Smooth muscle cell (in vitro differentiated cells): ENCODE data around the gene APOBEC3C. TPM values are rescaled to one million over a fixed set of nuclear protein-coding genes. Genes with fewer than 3 reads are reported as not detected.
"Not testable (repeated sequence)": the region's sequence is repeated elsewhere in the genome, so short reads cannot be mapped to it uniquely, and the experiment has no call there.

ENCODE experiments used
- DNase-seq: peaks from one replicate; lab custom pipeline; 2025; ENCODE audit not compliant: unreplicated experiment; lab: John Stamatoyannopoulos, UW
- H2AFZ ChIP-seq: fragments of 200-600 bp; sonication (generic); 2 replicates; pipeline ENCODE4 v1.6.0; 2016; ENCODE audit warnings: antibody characterized with exemption, low read depth, mild to moderate bottlenecking
- H3F3A ChIP-seq: fragments of 200-600 bp; sonication (generic); 2 replicates; pipeline ENCODE4 v1.6.0; 2017; ENCODE audit warnings: antibody characterized with exemption, low read depth
- H3K27ac ChIP-seq: fragments of 200-600 bp; sonication (generic); 2 replicates; pipeline ENCODE4 v1.5.1; 2016; ENCODE audit warnings: low read depth, mild to moderate bottlenecking
- H3K27me3 ChIP-seq: fragments of 200-600 bp; sonication (generic); 2 replicates; pipeline ENCODE4 v1.6.1; 2016; ENCODE audit warnings: low read depth, mild to moderate bottlenecking
- H3K36me3 ChIP-seq: fragments of 200-600 bp; sonication (generic); 2 replicates; pipeline ENCODE4 v1.5.1; 2016; ENCODE audit warnings: low read depth
- H3K4me1 ChIP-seq: fragments of 200-600 bp; sonication (generic); 2 replicates; pipeline ENCODE4 v1.5.1; 2016; ENCODE audit warnings: low read depth
- H3K4me2 ChIP-seq: fragments of 200-600 bp; sonication (generic); 2 replicates; pipeline ENCODE4 v1.6.0; 2016; ENCODE audit warnings: mild to moderate bottlenecking
- H3K4me3 ChIP-seq: fragments of 200-600 bp; sonication (generic); 2 replicates; pipeline ENCODE4 v1.5.1; 2016; ENCODE audit warnings: mild to moderate bottlenecking
- H3K79me2 ChIP-seq: fragments of 200-600 bp; sonication (generic); 2 replicates; pipeline ENCODE4 v1.6.0; 2016; ENCODE audit warnings: low read depth, mild to moderate bottlenecking
- H3K9ac ChIP-seq: fragments of 200-600 bp; sonication (generic); 2 replicates; pipeline ENCODE4 v1.6.0; 2016; ENCODE audit warnings: low read depth
- H3K9me3 ChIP-seq: fragments of 200-600 bp; sonication (generic); replicated peaks from 2 replicates; pipeline ENCODE4 v1.5.1; 2016; ENCODE audit warnings: low read depth
- H4K20me1 ChIP-seq: fragments of 200-600 bp; sonication (generic); 2 replicates; pipeline ENCODE4 v1.6.0; 2016; ENCODE audit warnings: low read depth
- CTCF ChIP-seq: fragments of 200-600 bp; sonication (generic); IDR thresholded peaks from 2 replicates; pipeline ENCODE4 v1.5.1; 2017; ENCODE audit warnings: borderline replicate concordance, mild to moderate bottlenecking, antibody characterized with exemption; ENCODE audit not compliant: insufficient read depth, poor library complexity, severe bottlenecking
- WGBS: methylation state at CpG from one replicate; pipeline ENCODE4 v1.1.7; 2016; ENCODE audit warnings: low lambda C conversion rate; 5-methylcytosine and 5-hydroxymethylcytosine counted together
- polyA plus RNA-seq: library from polyadenylated mRNA; unstranded; fragments of >200 nt; fragmentation: Nextera tagmentation; extraction: Ambion mirVana; gene quantifications from 2 replicates; pipeline ENCODE4 v1.2.1, GENCODE V29; 2016
- total RNA-seq: library from RNA; depleted of rRNA; stranded (reverse); fragments of >200 nt; gene quantifications from 2 replicates; pipeline ENCODE4 v1.2.3, GENCODE V29; 2014

APOBEC3C gene
- total and polyA plus RNA-seq, 2 experiments from 2014 or later = 5.3 to 38.0 TPM

GRCh38 chr22:39049486-39049885, 35.4 kb downstream of the APOBEC3C start:
- H3K27ac ChIP-seq, H3K79me2 ChIP-seq, H3K9me3 ChIP-seq, H2AFZ ChIP-seq, H3F3A ChIP-seq, H3K9ac ChIP-seq, H4K20me1 ChIP-seq, H3K36me3 ChIP-seq, DNase-seq, H3K27me3 ChIP-seq, H3K4me3 ChIP-seq, H3K4me1 ChIP-seq, H3K4me2 ChIP-seq: not testable (repeated sequence)
- WGBS = 95% methylated on average over 7 of the region's 7 CpGs

GRCh38 chr22:39051844-39052495, 37.9 kb downstream of the APOBEC3C start:
- not testable (repeated sequence) for H3K36me3 ChIP-seq, DNase-seq, H3K9me3 ChIP-seq, H3K79me2 ChIP-seq, H2AFZ ChIP-seq, H4K20me1 ChIP-seq, H3K4me1 ChIP-seq, H3K27ac ChIP-seq, H3K9ac ChIP-seq, H3F3A ChIP-seq, H3K4me3 ChIP-seq, H3K27me3 ChIP-seq, H3K4me2 ChIP-seq
- WGBS = 85% methylated on average over 13 of the region's 18 CpGs

GRCh38 chr22:39055658-39056057, 41.6 kb downstream of the APOBEC3C start:
- TF ChIP-seq CTCF = no peak

DNA sequence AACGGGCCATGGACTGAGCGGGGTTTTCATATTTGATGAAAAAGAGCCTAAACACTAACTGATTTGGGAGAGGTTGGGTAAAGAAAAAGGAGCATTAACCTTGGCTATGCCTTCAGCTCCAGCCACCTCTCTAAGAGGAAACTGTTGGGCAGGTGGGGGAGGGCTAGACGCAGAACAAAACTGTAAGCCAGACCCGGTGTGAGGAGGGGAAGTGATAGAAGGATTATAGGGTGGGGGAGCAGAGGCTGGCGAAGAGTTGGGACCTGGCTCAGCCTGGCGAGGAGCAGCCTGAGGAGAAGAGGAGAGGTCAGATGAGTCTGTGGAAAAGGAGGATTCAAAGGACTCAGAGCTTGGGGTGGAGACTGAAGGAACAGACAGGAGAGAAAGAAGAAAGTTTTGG, 47.2 kb downstream of the APOBEC3C start:
- not testable (repeated sequence) for H3K4me1 ChIP-seq, H2AFZ ChIP-seq, H3K36me3 ChIP-seq, H3K27me3 ChIP-seq, H3K27ac ChIP-seq, H3K9ac ChIP-seq, H3F3A ChIP-seq, H3K4me3 ChIP-seq, H4K20me1 ChIP-seq, H3K4me2 ChIP-seq, DNase-seq, H3K9me3 ChIP-seq, H3K79me2 ChIP-seq
- 71% methylated on average over 6 of the region's 6 CpGs for WGBS

More at GRCh38 chr22:39055658-39056057, 41.6 kb downstream of the APOBEC3C start:
- no peak overlapping the region for H3K4me2 ChIP-seq
- no peaks in the 10 kb centered on the region for H3K79me2 ChIP-seq
- no peaks in the 10 kb centered on the region for H3K27me3 ChIP-seq
- no peaks in the 10 kb centered on the region for H3K9me3 ChIP-seq
- WGBS = 96% methylated on average over 11 of the region's 11 CpGs
- no peak overlapping the region for H3K9ac ChIP-seq
- no peak for DNase-seq
- H3K27ac ChIP-seq = no peak overlapping the region
- no peak overlapping the region for H3K4me3 ChIP-seq
- H3F3A ChIP-seq = no peaks in the 10 kb centered on the region
- no peak overlapping the region for H2AFZ ChIP-seq
- H3K4me1 ChIP-seq = no peaks in the 10 kb centered on the region
- no peaks in the 10 kb centered on the region for H3K36me3 ChIP-seq
- no peaks in the 10 kb centered on the region for H4K20me1 ChIP-seq

GRCh38 chr22:39061951-39062350, 47.9 kb downstream of the APOBEC3C start:
- not testable (repeated sequence) for H3K9me3 ChIP-seq, H3K4me2 ChIP-seq
- WGBS = 63% methylated on average over 10 of the region's 10 CpGs

DNA sequence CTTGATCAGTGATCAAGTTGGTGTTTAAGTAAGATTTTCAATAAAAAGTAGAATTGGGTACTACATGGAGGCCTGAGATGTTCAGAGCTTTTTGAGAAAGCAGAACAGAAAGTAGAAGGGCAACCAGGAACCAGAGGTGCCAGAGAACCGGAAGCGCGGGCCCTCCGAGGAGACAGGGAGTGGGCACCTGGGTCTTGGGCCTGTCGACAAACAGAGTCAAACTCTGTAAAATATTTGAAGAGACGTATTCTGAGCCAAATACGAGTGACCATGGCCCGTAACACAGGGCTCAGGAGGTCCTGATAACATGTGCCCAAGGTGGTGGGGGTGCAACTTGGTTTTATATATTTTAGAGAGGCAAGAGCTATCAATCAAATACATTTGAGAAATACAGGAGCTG, 49.8 kb downstream of the APOBEC3C start:
- DNase-seq = not testable (repeated sequence)

More at GRCh38 chr22:39061951-39062350, 47.9 kb downstream of the APOBEC3C start:
- not testable (repeated sequence) for H3K4me1 ChIP-seq, H3K27ac ChIP-seq, H3K9ac ChIP-seq, H3K36me3 ChIP-seq, H3K27me3 ChIP-seq, H2AFZ ChIP-seq, DNase-seq, H3K79me2 ChIP-seq, H3F3A ChIP-seq, H3K4me3 ChIP-seq, H4K20me1 ChIP-seq

DNA sequence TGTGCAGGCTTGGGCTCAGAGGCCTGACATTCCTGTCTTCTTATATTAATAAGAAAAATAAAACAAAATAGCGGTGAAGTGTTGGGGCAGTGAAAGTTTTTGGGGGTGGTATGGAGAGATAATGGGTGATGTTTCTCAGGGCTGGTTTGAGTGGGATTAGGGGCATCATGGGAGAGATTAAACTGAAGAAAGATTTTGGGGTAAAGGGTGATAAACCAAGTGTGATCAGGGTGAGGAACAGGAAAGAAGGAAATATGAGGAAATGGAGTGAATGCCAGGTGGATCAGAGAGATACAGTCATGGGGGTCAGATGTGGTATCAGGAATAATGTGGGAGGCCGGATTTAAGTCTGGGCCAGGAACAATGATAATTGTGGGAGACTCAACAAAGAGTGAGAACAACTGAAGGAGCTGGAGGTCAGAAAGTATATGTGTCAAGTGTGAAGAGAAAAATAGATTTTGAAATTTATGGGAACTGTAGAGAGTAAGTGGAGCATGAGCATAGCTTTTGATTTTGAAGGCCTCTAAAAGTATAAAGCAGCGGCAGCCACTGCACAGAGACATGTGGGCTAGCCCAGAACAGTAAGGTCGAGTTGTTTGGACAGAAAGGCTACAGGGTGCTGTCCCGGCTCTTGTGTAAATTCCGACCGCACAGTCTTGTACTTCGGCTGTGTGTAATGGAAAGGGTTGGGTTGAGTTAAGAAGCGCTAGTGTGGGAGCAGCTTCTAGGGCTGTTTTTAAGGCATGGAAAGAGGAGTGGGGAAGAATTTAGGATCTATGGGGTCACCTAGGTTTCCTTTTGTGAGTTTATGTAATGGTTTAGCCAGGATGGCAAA, 52.6 kb downstream of the APOBEC3C start:
- H3K27me3 ChIP-seq, H3K36me3 ChIP-seq, H4K20me1 ChIP-seq, H3F3A ChIP-seq, H2AFZ ChIP-seq, H3K4me3 ChIP-seq, DNase-seq, H3K9me3 ChIP-seq, H3K9ac ChIP-seq, H3K79me2 ChIP-seq, H3K4me1 ChIP-seq: not testable (repeated sequence)
- peak overlapping the region; percentile 28 for H3K4me2 ChIP-seq
- 82% methylated on average over 9 of the region's 9 CpGs for WGBS
- peak overlapping the region; percentile 11 for H3K27ac ChIP-seq

More for the DNA sequence above, 49.8 kb downstream of the APOBEC3C start:
- not testable (repeated sequence) for H3F3A ChIP-seq, H3K27ac ChIP-seq, H3K4me3 ChIP-seq, H4K20me1 ChIP-seq, H2AFZ ChIP-seq, H3K79me2 ChIP-seq, H3K4me1 ChIP-seq, H3K36me3 ChIP-seq, H3K9ac ChIP-seq, H3K27me3 ChIP-seq, H3K9me3 ChIP-seq, H3K4me2 ChIP-seq
- 95% methylated on average over 8 of the region's 8 CpGs for WGBS
